ENCODE results near the gene PIGR. TPM values are rescaled to one million over a fixed set of nuclear protein-coding genes. Genes with fewer than 3 reads are reported as not detected.

Gene PIGR
- total and polyA plus RNA-seq, 9 of the 15 experiments (the other 6 are each of a cell fraction or from before 2014, with no cell fraction given): 0.01 to 1.5 (median 0.03) TPM; not detected in 4

GRCh38 chr1:206907304-206907991 is 38.8 kb downstream of the PIGR start (continued):
- TF ChIP-seq, protein P1, sequence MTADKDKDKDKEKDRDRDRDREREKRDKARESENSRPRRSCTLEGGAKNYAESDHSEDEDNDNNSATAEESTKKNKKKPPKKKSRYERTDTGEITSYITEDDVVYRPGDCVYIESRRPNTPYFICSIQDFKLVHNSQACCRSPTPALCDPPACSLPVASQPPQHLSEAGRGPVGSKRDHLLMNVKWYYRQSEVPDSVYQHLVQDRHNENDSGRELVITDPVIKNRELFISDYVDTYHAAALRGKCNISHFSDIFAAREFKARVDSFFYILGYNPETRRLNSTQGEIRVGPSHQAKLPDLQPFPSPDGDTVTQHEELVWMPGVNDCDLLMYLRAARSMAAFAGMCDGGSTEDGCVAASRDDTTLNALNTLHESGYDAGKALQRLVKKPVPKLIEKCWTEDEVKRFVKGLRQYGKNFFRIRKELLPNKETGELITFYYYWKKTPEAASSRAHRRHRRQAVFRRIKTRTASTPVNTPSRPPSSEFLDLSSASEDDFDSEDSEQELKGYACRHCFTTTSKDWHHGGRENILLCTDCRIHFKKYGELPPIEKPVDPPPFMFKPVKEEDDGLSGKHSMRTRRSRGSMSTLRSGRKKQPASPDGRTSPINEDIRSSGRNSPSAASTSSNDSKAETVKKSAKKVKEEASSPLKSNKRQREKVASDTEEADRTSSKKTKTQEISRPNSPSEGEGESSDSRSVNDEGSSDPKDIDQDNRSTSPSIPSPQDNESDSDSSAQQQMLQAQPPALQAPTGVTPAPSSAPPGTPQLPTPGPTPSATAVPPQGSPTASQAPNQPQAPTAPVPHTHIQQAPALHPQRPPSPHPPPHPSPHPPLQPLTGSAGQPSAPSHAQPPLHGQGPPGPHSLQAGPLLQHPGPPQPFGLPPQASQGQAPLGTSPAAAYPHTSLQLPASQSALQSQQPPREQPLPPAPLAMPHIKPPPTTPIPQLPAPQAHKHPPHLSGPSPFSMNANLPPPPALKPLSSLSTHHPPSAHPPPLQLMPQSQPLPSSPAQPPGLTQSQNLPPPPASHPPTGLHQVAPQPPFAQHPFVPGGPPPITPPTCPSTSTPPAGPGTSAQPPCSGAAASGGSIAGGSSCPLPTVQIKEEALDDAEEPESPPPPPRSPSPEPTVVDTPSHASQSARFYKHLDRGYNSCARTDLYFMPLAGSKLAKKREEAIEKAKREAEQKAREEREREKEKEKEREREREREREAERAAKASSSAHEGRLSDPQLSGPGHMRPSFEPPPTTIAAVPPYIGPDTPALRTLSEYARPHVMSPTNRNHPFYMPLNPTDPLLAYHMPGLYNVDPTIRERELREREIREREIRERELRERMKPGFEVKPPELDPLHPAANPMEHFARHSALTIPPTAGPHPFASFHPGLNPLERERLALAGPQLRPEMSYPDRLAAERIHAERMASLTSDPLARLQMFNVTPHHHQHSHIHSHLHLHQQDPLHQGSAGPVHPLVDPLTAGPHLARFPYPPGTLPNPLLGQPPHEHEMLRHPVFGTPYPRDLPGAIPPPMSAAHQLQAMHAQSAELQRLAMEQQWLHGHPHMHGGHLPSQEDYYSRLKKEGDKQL (CRISPR knock-in tag; IDR thresholded peaks at IDR 0.05; ENCODE audit: borderline replicate concordance): no peak
- no peak for TF ChIP-seq CHD4 (IDR thresholded peaks at IDR 0.05; ENCODE audit: insufficient read depth, insufficient replicate concordance, low read depth, low read length, poor library complexity, severe bottlenecking)
- no peak for TF ChIP-seq ZNF146 (CRISPR knock-in tag; IDR thresholded peaks at IDR 0.05; ENCODE audit: unreplicated experiment)
- no peak for TF ChIP-seq NCOA1 (IDR thresholded peaks at IDR 0.05; ENCODE audit: low read depth)
- TF ChIP-seq TAF7 (tag; IDR thresholded peaks at IDR 0.05): no peak
- TF ChIP-seq ZNF133 (CRISPR knock-in tag; IDR thresholded peaks at IDR 0.05): no peak
- TF ChIP-seq GABPB1 (CRISPR knock-in tag; IDR thresholded peaks at IDR 0.05): no peak
- no peak for TF ChIP-seq SMAD3 (CRISPR knock-in tag; conservative IDR thresholded peaks at IDR 0.05)
- TF ChIP-seq, protein P2, sequence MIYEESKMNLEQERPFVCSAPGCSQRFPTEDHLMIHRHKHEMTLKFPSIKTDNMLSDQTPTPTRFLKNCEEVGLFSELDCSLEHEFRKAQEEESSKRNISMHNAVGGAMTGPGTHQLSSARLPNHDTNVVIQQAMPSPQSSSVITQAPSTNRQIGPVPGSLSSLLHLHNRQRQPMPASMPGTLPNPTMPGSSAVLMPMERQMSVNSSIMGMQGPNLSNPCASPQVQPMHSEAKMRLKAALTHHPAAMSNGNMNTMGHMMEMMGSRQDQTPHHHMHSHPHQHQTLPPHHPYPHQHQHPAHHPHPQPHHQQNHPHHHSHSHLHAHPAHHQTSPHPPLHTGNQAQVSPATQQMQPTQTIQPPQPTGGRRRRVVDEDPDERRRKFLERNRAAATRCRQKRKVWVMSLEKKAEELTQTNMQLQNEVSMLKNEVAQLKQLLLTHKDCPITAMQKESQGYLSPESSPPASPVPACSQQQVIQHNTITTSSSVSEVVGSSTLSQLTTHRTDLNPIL (CRISPR knock-in tag; IDR thresholded peaks at IDR 0.05): no peak
- TF ChIP-seq RB1 (IDR thresholded peaks at IDR 0.05; ENCODE audit: low read depth): peak; percentile 62; the same call in 1 of the 2 replicates
- TF ChIP-seq CSDE1 (IDR thresholded peaks at IDR 0.05): no peak
- no peak for TF ChIP-seq BCLAF1 (IDR thresholded peaks at IDR 0.05; ENCODE audit: borderline replicate concordance in 1 of 2, control insufficient read depth in 1 of 2, low read depth in 2 of 2, low read length in 1 of 2)
- TF ChIP-seq TAL1 (IDR thresholded peaks at IDR 0.05): no peak
- 0 out of 2 replicates have a peak, but pooled peaks have one; percentile 59 for TF ChIP-seq ZNF583 (CRISPR knock-in tag; IDR thresholded peaks at IDR 0.05)
- no peak for TF ChIP-seq ZNF121 (CRISPR knock-in tag; conservative IDR thresholded peaks at IDR 0.05)
- no peak for TF ChIP-seq TCFL5 (CRISPR knock-in tag; conservative IDR thresholded peaks at IDR 0.05)
- TF ChIP-seq ZFP36 (IDR thresholded peaks at IDR 0.05; ENCODE audit: low read depth, low read length, partially characterized antibody): peak; percentile 52
- no peak for TF ChIP-seq ZFPM2 (CRISPR knock-in tag; IDR thresholded peaks at IDR 0.05)
- no peak for TF ChIP-seq ZNF408 (CRISPR knock-in tag; IDR thresholded peaks at IDR 0.05; ENCODE audit: low read depth)
